Caco-2 (cell line): ENCODE data around the gene CCDC60. TPM values are rescaled to one million over a fixed set of nuclear protein-coding genes. Genes with fewer than 3 reads are reported as not detected.

Experiments
- BruUV-seq: library from RNA; stranded (reverse); fragments of 400-500 nt; replicated peaks from 2 replicates; lab custom pipeline; 2021; lab: Mats Ljungman, UMichigan
- CTCF ChIA-PET: fragments of 300-600 bp; sonication (Branson Sonifier 250); formaldehyde crosslinking; loops from one replicate; lab custom pipeline; 2022; ENCODE audit warnings: antibody characterized with exemption; lab: Charles Lee
- POLR2A ChIA-PET: fragments of 300-600 bp; sonication (Branson Sonifier 250); formaldehyde crosslinking; loops from one replicate; lab custom pipeline; 2022; ENCODE audit warnings: antibody characterized with exemption; lab: Charles Lee
- DNase-seq, 2 experiments: peaks; one replicate each; pipeline versions ENCODE4 v3.0.0 to v3.0.0-alpha.2; 2020 to 2022
- H3K27me3 ChIP-seq: replicated peaks from 2 replicates; pipeline ENCODE4 v1.6.0; 2011; ENCODE audit warnings: low read length; ENCODE audit not compliant: control insufficient read depth, insufficient read depth
- H3K36me3 ChIP-seq: 2 replicates; pipeline ENCODE4 v1.5.1; 2011; ENCODE audit warnings: low read length; ENCODE audit not compliant: control insufficient read depth, insufficient read depth
- H3K4me1 ChIP-seq: fragments of 250-450 bp; sonication (Bioruptor Pico); 2 replicates; pipeline ENCODE4 v1.5.1; 2020; ENCODE audit warnings: mild to moderate bottlenecking
- H3K4me3 ChIP-seq: 2 replicates; pipeline ENCODE4 v1.5.1; 2011; ENCODE audit warnings: low read depth, mild to moderate bottlenecking, control low read depth, low read length
- H3K9me3 ChIP-seq: fragments of 250-450 bp; sonication (Bioruptor Pico); 2 replicates; pipeline ENCODE4 v1.5.1; 2020; ENCODE audit warnings: mild to moderate bottlenecking, moderate library complexity
- H3K27ac Mint-ChIP-seq: one replicate; pipeline ENCODE4 v1.8.0; 2022; ENCODE audit warnings: mixed read lengths; ENCODE audit not compliant: unreplicated experiment
- H3K27me3 Mint-ChIP-seq: one replicate; pipeline ENCODE4 v1.8.0; 2022; ENCODE audit warnings: mixed read lengths; ENCODE audit not compliant: insufficient read depth, unreplicated experiment
- H3K36me3 Mint-ChIP-seq: one replicate; pipeline ENCODE4 v1.8.0; 2022; ENCODE audit warnings: mild to moderate bottlenecking, mixed read lengths; ENCODE audit not compliant: insufficient read depth, unreplicated experiment
- H3K4me1 Mint-ChIP-seq: one replicate; pipeline ENCODE4 v1.8.0; 2022; ENCODE audit warnings: low read depth, mixed read lengths; ENCODE audit not compliant: unreplicated experiment
- H3K4me3 Mint-ChIP-seq: one replicate; pipeline ENCODE4 v1.8.0; 2022; ENCODE audit warnings: mild to moderate bottlenecking, moderate library complexity, mixed read lengths; ENCODE audit not compliant: unreplicated experiment
- H3K9me3 Mint-ChIP-seq: one replicate; pipeline ENCODE4 v1.8.0; 2022; ENCODE audit warnings: mixed read lengths; ENCODE audit not compliant: unreplicated experiment
- CTCF ChIP-seq, 2 experiments: fragments of 200-600 bp in 1 of 2; IDR thresholded peaks; 1 replicate in 1 of 2; 2 replicates in 1 of 2; pipeline versions ENCODE4 v1.5.1 to v1.8.0; 2011 to 2022; ENCODE audit warnings: antibody characterized with exemption in 1 of 2, control low read depth in 1 of 2, inconsistent platforms in 1 of 2, low read depth in 1 of 2, low read length in 1 of 2, mild to moderate bottlenecking in 1 of 2, moderate library complexity in 1 of 2; ENCODE audit not compliant: insufficient read depth in 1 of 2, severe bottlenecking in 1 of 2, unreplicated experiment in 1 of 2
- intact Hi-C: fragments of 100-400 bp; cut with micrococcal nuclease; formaldehyde crosslinking; loops from one replicate; pipeline ENCODE4 v1.10.0; 2022; ENCODE audit not compliant: unreplicated experiment
- total RNA-seq: library from RNA; stranded (reverse); gene quantifications from 2 replicates; pipeline ENCODE4 v1.2.3, GENCODE V29; 2022

Gene CCDC60
- total RNA-seq, 1 experiment from 2014 or later: not detected

GRCh38 chr12:119446459-119446858 is 111.9 kb downstream of the CCDC60 start:
- CTCF ChIA-PET: interaction anchor here (0.6 to 1.3 kb wide), 3 partner anchors 27 to 267 kb away, joined by 3 to 4 read pairs (median 4); no protein-coding TSS in a partner anchor

GRCh38 chr12:119447126-119447525 is 112.6 kb downstream of the CCDC60 start:
- DNase-seq: no peak
- H3K9me3 ChIP-seq: no peaks in the 10 kb centered on the region
- intact Hi-C loops: no loop called here
- H3K27me3 ChIP-seq: no peaks in the 10 kb centered on the region
- CTCF ChIA-PET: interaction anchor here (0.9 to 1.3 kb wide), 3 partner anchors 26 to 312 kb away, joined by 3 to 4 read pairs (median 4); no protein-coding TSS in a partner anchor
- no peak overlapping the region for H3K4me3 ChIP-seq
- H3K4me1 ChIP-seq: no peaks in the 10 kb centered on the region
- TF ChIP-seq CTCF (IDR thresholded peaks at IDR 0.05; ENCODE audit: insufficient read depth in 1 of 2, low read depth in 1 of 2, low read length in 1 of 2, severe bottlenecking in 1 of 2, unreplicated experiment in 1 of 2): no peak
- no peaks in the 10 kb centered on the region for H3K4me1 Mint-ChIP-seq
- H3K27me3 Mint-ChIP-seq: no peaks in the 10 kb centered on the region
- no peak overlapping the region for H3K4me3 Mint-ChIP-seq
- POLR2A ChIA-PET: no interaction called here
- no peaks in the 10 kb centered on the region for H3K9me3 Mint-ChIP-seq
- no TSS peak for BruUV-seq
- H3K27ac Mint-ChIP-seq: no peak overlapping the region
- H3K36me3 ChIP-seq: no peaks in the 10 kb centered on the region
- no peaks in the 10 kb centered on the region for H3K36me3 Mint-ChIP-seq

More at GRCh38 chr12:119446459-119446858, 111.9 kb downstream of the CCDC60 start:
- Mint-ChIP-seq H3K27me3 (no peaks in the 10 kb centered on the region), H3K36me3 (no peaks in the 10 kb centered on the region), H3K4me1 (no peaks in the 10 kb centered on the region), H3K9me3 (no peaks in the 10 kb centered on the region), H3K4me3 (no peak overlapping the region), H3K27ac (no peak overlapping the region)
- Histone ChIP-seq H3K27me3 (no peaks in the 10 kb centered on the region), H3K4me3 (no peak overlapping the region), H3K4me1 (no peaks in the 10 kb centered on the region), H3K9me3 (no peaks in the 10 kb centered on the region), H3K36me3 (no peaks in the 10 kb centered on the region)
- BruUV-seq: no TSS peak
- intact Hi-C loops: no loop called here
- no peak for DNase-seq
- POLR2A ChIA-PET: no interaction called here
- TF ChIP-seq CTCF (IDR thresholded peaks at IDR 0.05; ENCODE audit: insufficient read depth in 1 of 2, low read depth in 1 of 2, low read length in 1 of 2, severe bottlenecking in 1 of 2, unreplicated experiment in 1 of 2): no peak

- no peak for TF ChIP-seq CTCF (IDR thresholded peaks at IDR 0.05; ENCODE audit: insufficient read depth in 1 of 2, low read depth in 1 of 2, low read length in 1 of 2, severe bottlenecking in 1 of 2, unreplicated experiment in 1 of 2)
- H3K4me1 Mint-ChIP-seq: no peaks in the 10 kb centered on the region
- ChIA-PET POLR2A (no interaction called here), CTCF (interaction anchor here (0.9 to 1.1 kb wide), 2 partner anchors 41 to 312 kb away, joined by 3 to 4 read pairs; no protein-coding TSS in a partner anchor)
- no peak overlapping the region for H3K4me3 Mint-ChIP-seq
- Histone ChIP-seq H3K4me1 (no peaks in the 10 kb centered on the region), H3K36me3 (no peaks in the 10 kb centered on the region), H3K27me3 (no peaks in the 10 kb centered on the region), H3K4me3 (no peak overlapping the region), H3K9me3 (no peaks in the 10 kb centered on the region)
- H3K36me3 Mint-ChIP-seq: no peaks in the 10 kb centered on the region
- no peaks in the 10 kb centered on the region for H3K27me3 Mint-ChIP-seq
- BruUV-seq: no TSS peak
- H3K27ac Mint-ChIP-seq: no peak overlapping the region
- intact Hi-C loops: no loop called here
- no peak for DNase-seq
- no peaks in the 10 kb centered on the region for H3K9me3 Mint-ChIP-seq
Measured at GRCh38 chr12:119447618-119448017, 113.1 kb downstream of the CCDC60 start.
